ENCODE measurements around the gene CKAP2. TPM values are rescaled to one million over a fixed set of nuclear protein-coding genes. Genes with fewer than 3 reads are reported as not detected.
"Not testable (repeated sequence)": the region's sequence is repeated elsewhere in the genome, so short reads cannot be mapped to it uniquely, and the experiment has no call there.

Gene CKAP2
- total RNA-seq: 1 to 10 TPM; 3.7 to 7.7 (median 6.1) TPM
- 10 to 100 TPM in 1 of 2 donors, 1 to 10 TPM in 1; 3.0 to 12.6 TPM for polyA plus RNA-seq
- long read RNA-seq, donor 1, partial matches to known transcripts: 10 of 12 reads
- long read RNA-seq, donor 1, other reads (novel, unspliced or antisense): 0 of 12 reads
- long read RNA-seq, donor 2, transcript CKAP2-203 (9 exons, 3,629 nt): minor isoform, 5 of 44 reads
- long read RNA-seq, donor 2, transcript CKAP2-201 (9 exons, 3,375 nt): major isoform, 8 of 44 reads
- long read RNA-seq, donor 2, partial matches to known transcripts: 24 of 44 reads
- long read RNA-seq, donor 2, other reads (novel, unspliced or antisense): 0 of 44 reads
- long read RNA-seq, donor 3, partial matches to known transcripts: 1 of 2 reads
- long read RNA-seq, donor 3, other reads (novel, unspliced or antisense): 0 of 2 reads

- TF ChIP-seq POLR2A (IDR thresholded peaks at IDR 0.05) (peak; percentile 68), EP300 (IDR thresholded peaks at IDR 0.05) (no peak)
- Histone ChIP-seq H3K27ac (peak within 1 kb of the TSS; percentile 79 to 87), H3K4me1 (ENCODE audit: insufficient read depth) (peaks cover 3% of the 10 kb centered on the region), H3K36me3 (no peaks in the 10 kb centered on the region), H3K27me3 (no peaks in the 10 kb centered on the region), H3K9me3 (no peaks in the 10 kb centered on the region), H3K4me3 (peak within 1 kb of the TSS; percentile 55)
- WGBS, 3 donors: 0 to 1% (median 0%) methylated on average over 33 to 56 of the region's 56 CpGs
- intact Hi-C loops (cut with DNase I): loop anchor here in 2 of 4 donors (5.0 to 10.0 kb wide), 4 partner anchors 110 to 1003 kb away; partner anchors contain the start of gene INTS6 (in 1 of the 2)
- DNase-seq: peak; percentile 86 to 93 (median 88)
Observed at GRCh38 chr13:52454820-52455676, at the start of gene CKAP2. CKAP2 (plus strand) TSS chr13:52455478; CDS start chr13:52455557, 79 bp downstream.

- peak; percentile 34 to 70 (median 53) for DNase-seq
- H3K36me3 ChIP-seq: no peaks in the 10 kb centered on the region
- H3K27me3 ChIP-seq: no peaks in the 10 kb centered on the region
- peaks cover 6% of the 10 kb centered on the region for H3K4me1 ChIP-seq (ENCODE audit: insufficient read depth)
- WGBS, 3 donors: 0 to 1% (median 1%) methylated on average over 31 to 68 of the region's 68 CpGs
- intact Hi-C loops (cut with DNase I): no loop called here
- TF ChIP-seq CTCF (IDR thresholded peaks at IDR 0.05) (no peak), POLR2A (IDR thresholded peaks at IDR 0.05) (no peak), EP300 (IDR thresholded peaks at IDR 0.05) (no peak)
- no peak within 1 kb of the TSS for H3K27ac ChIP-seq
- no peaks in the 10 kb centered on the region for H3K9me3 ChIP-seq
- H3K4me3 ChIP-seq: peak within 1 kb of the TSS; percentile 33
Observed at GRCh38 chr13:52405767-52406494, 49.3 kb upstream of the CKAP2 start, which contains the start of gene THSD1. THSD1 (minus strand) TSS chr13:52406172; CDS start chr13:52402600, 3,572 bp downstream.

GRCh38 chr13:52406629-52407028, 48.6 kb upstream of the CKAP2 start:
- Histone ChIP-seq H3K9me3 (no peaks in the 10 kb centered on the region), H3K4me3 (no peak overlapping the region), H3K4me1 (ENCODE audit: insufficient read depth) (peaks cover 6% of the 10 kb centered on the region), H3K27me3 (no peaks in the 10 kb centered on the region), H3K27ac (no peak overlapping the region), H3K36me3 (no peaks in the 10 kb centered on the region)
- 31 to 42% (median 41%) methylated on average over 4 of the region's 4 CpGs for WGBS, 3 donors
- intact Hi-C loops (cut with DNase I): no loop called here
- no peak for DNase-seq
- TF ChIP-seq POLR2A (IDR thresholded peaks at IDR 0.05) (no peak), EP300 (IDR thresholded peaks at IDR 0.05) (no peak), CTCF (IDR thresholded peaks at IDR 0.05) (no peak)

GRCh38 chr13:52407436-52407835, 47.8 kb upstream of the CKAP2 start:
- DNase-seq; H3K4me3 ChIP-seq; intact Hi-C loops (cut with DNase I); H3K27ac ChIP-seq; H3K36me3 ChIP-seq; H3K27me3 ChIP-seq; H3K9me3 ChIP-seq; H3K4me1 ChIP-seq (ENCODE audit: insufficient read depth): not testable (repeated sequence)
- 88 to 91% (median 89%) methylated on average over 12 of the region's 12 CpGs for WGBS, 3 donors

- H3K4me3 ChIP-seq; H3K4me1 ChIP-seq (ENCODE audit: insufficient read depth); H3K27ac ChIP-seq; H3K27me3 ChIP-seq; H3K9me3 ChIP-seq; DNase-seq; intact Hi-C loops (cut with DNase I); H3K36me3 ChIP-seq: not testable (repeated sequence)
- WGBS, 3 donors: 94 to 96% (median 96%) methylated on average over 30 to 33 of the region's 33 CpGs
Observed at GRCh38 chr13:52408071-52408658, 47.1 kb upstream of the CKAP2 start.

Measured in ovary (tissue), 10 donors.